ENCODE measurements around the gene CEP72.
"Not testable (repeated sequence)": the region's sequence is repeated elsewhere in the genome, so short reads cannot be mapped to it uniquely, and the experiment has no call there.

GRCh38 chr5:696191-696590 is 84.1 kb downstream of the CEP72 start:
- not testable (repeated sequence) for TF ChIP-seq GLIS3 (CRISPR knock-in tag; IDR thresholded peaks at IDR 0.05); CREB5 (CRISPR knock-in tag; IDR thresholded peaks at IDR 0.05; ENCODE audit: low read depth); ZFP30 (CRISPR knock-in tag; IDR thresholded peaks at IDR 0.05); PATZ1 (CRISPR knock-in tag; IDR thresholded peaks at IDR 0.05; ENCODE audit: borderline replicate concordance); ISL1 (CRISPR knock-in tag; IDR thresholded peaks at IDR 0.05); PPARA (CRISPR knock-in tag; IDR thresholded peaks at IDR 0.05; ENCODE audit: borderline replicate concordance); RARB (CRISPR knock-in tag; IDR thresholded peaks at IDR 0.05); ARNTL (CRISPR knock-in tag; IDR thresholded peaks at IDR 0.05; ENCODE audit: borderline replicate concordance, low read depth)

All from SK-N-SH treated with all-trans-retinoic acid at 6 μM for 48 hours (cell line).